ENCODE data around the gene GMIP.

GMIP gene

GRCh38 chr19:19627621-19628500 lies 15.6 kb downstream of the GMIP start, which contains the start of gene LPAR2:
TSS of gene LPAR2 (minus strand) at chr19:19628220. CDS start at chr19:19627275, 945 bp downstream.
- no peak for DNase-seq (ENCODE audit: low read depth, low spot score)
- H3K4me3 ChIP-seq (ENCODE audit: low read depth, low read length): peak within 1 kb of the TSS; percentile 41
- no peak for TF ChIP-seq CTCF (IDR thresholded peaks at IDR 0.05; ENCODE audit: insufficient read depth, low read length, missing control alignments)
- ChIA-PET CTCF (interaction anchor here (0.7 to 2.0 kb wide), 6 partner anchors 16 to 96 kb away, joined by 3 to 12 read pairs (median 7); partner anchors contain the start of gene GMIP), POLR2A (interaction anchor here (0.9 kb wide), 1 partner anchor 14 kb away, joined by 3 read pairs; no protein-coding TSS in a partner anchor)

- DNase-seq (ENCODE audit: low read depth, low spot score): no peak
- ChIA-PET POLR2A (interaction anchor here (0.9 kb wide), 1 partner anchor 13 kb away, joined by 3 read pairs; no protein-coding TSS in a partner anchor), CTCF (interaction anchor here (0.8 to 2.7 kb wide), 4 partner anchors 17 to 95 kb away, joined by 3 to 10 read pairs (median 7); partner anchors contain the start of gene GMIP)
- TF ChIP-seq CTCF (IDR thresholded peaks at IDR 0.05; ENCODE audit: insufficient read depth, low read length, missing control alignments): no peak
- no peak overlapping the region for H3K4me3 ChIP-seq (ENCODE audit: low read depth, low read length)
Observed at GRCh38 chr19:19626516-19627472, 16.7 kb downstream of the GMIP start.

GRCh38 chr19:19624032-19624570 lies 19.4 kb downstream of the GMIP start:
- H3K4me3 ChIP-seq (ENCODE audit: low read depth, low read length): no peak overlapping the region
- ChIA-PET POLR2A (no interaction called here), CTCF (interaction anchor here (0.7 to 2.3 kb wide), 4 partner anchors 20 to 102 kb away, joined by 3 to 8 read pairs (median 5); partner anchors contain the start of gene GMIP)
- no peak for TF ChIP-seq CTCF (IDR thresholded peaks at IDR 0.05; ENCODE audit: insufficient read depth, low read length, missing control alignments)
- DNase-seq (ENCODE audit: low read depth, low spot score): no peak

- ChIA-PET CTCF (interaction anchor here (0.8 to 2.3 kb wide), 3 partner anchors 21 to 92 kb away, joined by 3 to 8 read pairs (median 3); partner anchors contain the start of gene GMIP), POLR2A (no interaction called here)
- no peak overlapping the region for H3K4me3 ChIP-seq (ENCODE audit: low read depth, low read length)
Observed at GRCh38 chr19:19623383-19623782, 20.1 kb downstream of the GMIP start.

GRCh38 chr19:19619849-19620210 lies 23.6 kb downstream of the GMIP start:
- DNase-seq (ENCODE audit: low read depth, low spot score): no peak
- POLR2A ChIA-PET: no interaction called here

More at GRCh38 chr19:19623383-19623782, 20.1 kb downstream of the GMIP start:
- DNase-seq (ENCODE audit: low read depth, low spot score): no peak
- no peak for TF ChIP-seq CTCF (IDR thresholded peaks at IDR 0.05; ENCODE audit: insufficient read depth, low read length, missing control alignments)

More at GRCh38 chr19:19619849-19620210, 23.6 kb downstream of the GMIP start:
- no peak overlapping the region for H3K4me3 ChIP-seq (ENCODE audit: low read depth, low read length)
- CTCF ChIA-PET: interaction anchor here (1.8 kb wide), 1 partner anchor 88 kb away, joined by 8 read pairs; no protein-coding TSS in a partner anchor
- no peak for TF ChIP-seq CTCF (IDR thresholded peaks at IDR 0.05; ENCODE audit: insufficient read depth, low read length, missing control alignments)
